HFFc6 (cell line): ENCODE measurements around the gene PREX1. TPM values are rescaled to one million over a fixed set of nuclear protein-coding genes. Genes with fewer than 3 reads are reported as not detected.

Experiments used
- DNase-seq: peaks from one replicate; pipeline ENCODE4 v3.0.0-alpha.2; 2018
- H3K27ac Mint-ChIP-seq: 2 replicates; pipeline ENCODE4 v1.8.0; 2020; ENCODE audit warnings: mild to moderate bottlenecking, mixed read lengths
- H3K27me3 Mint-ChIP-seq: 2 replicates; pipeline ENCODE4 v1.8.0; 2021; ENCODE audit warnings: mild to moderate bottlenecking, moderate library complexity, mixed read lengths; ENCODE audit not compliant: insufficient read depth
- H3K36me3 Mint-ChIP-seq: 2 replicates; pipeline ENCODE4 v1.8.0; 2021; ENCODE audit warnings: low read depth, mixed read lengths
- H3K4me1 Mint-ChIP-seq: 2 replicates; pipeline ENCODE4 v1.8.0; 2020; ENCODE audit warnings: low read depth, mixed read lengths
- H3K4me3 Mint-ChIP-seq: 2 replicates; pipeline ENCODE4 v1.8.0; 2020; ENCODE audit warnings: mild to moderate bottlenecking, moderate library complexity, mixed read lengths
- H3K9me3 Mint-ChIP-seq: 2 replicates; pipeline ENCODE4 v1.8.0; 2020; ENCODE audit warnings: mild to moderate bottlenecking, mixed read lengths
- total RNA-seq, 6 experiments: library from RNA; stranded (reverse); fragmentation: NEBNext Ultra II Directional; extraction: Animal tissue kit (Norgen Biotek cat#: 25700); gene quantifications; 2 replicates in 1 of 6; 3 replicates in 5 of 6; pipeline ENCODE4 v1.2.3, GENCODE V29; 2021
- TF ChIP-seq, protein P1 (sequence below): fragments of 200-600 bp; sonication (generic); IDR thresholded peaks from 2 replicates; pipeline ENCODE4 v1.5.0; 2021; ENCODE audit warnings: antibody characterized with exemption, mild to moderate bottlenecking

Gene PREX1
- total RNA-seq, 6 experiments from 2014 or later: 1.8 to 4.1 (median 2.8) TPM

DNA sequence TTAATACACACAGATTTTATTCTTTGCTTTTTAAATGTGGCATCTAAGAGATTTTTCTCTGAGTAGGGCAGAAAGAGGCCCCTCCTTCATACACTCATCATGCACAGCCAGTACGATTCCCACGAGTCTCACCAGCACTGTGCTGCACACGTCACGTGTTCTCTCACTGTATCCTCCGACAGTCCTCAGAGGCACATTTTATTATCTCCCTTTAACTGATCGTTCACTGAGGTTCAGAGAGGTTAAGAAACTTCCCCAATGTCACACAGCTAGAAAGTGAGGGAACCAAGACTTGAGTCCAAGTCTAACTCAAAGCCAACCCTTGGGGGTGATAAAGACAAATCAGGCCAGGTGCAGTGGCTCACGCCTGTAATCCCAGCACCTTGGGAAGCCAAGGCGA is 142.5 kb downstream of the PREX1 start:
- Mint-ChIP-seq H3K36me3 (no peaks in the 10 kb centered on the region), H3K4me3 (no peak overlapping the region), H3K27ac (no peak overlapping the region), H3K27me3 (peaks cover 3% of the 10 kb centered on the region), H3K4me1 (peaks cover 18% of the 10 kb centered on the region; the same call in 1 of the 2 replicates), H3K9me3 (no peaks in the 10 kb centered on the region)
- TF ChIP-seq, protein P1, sequence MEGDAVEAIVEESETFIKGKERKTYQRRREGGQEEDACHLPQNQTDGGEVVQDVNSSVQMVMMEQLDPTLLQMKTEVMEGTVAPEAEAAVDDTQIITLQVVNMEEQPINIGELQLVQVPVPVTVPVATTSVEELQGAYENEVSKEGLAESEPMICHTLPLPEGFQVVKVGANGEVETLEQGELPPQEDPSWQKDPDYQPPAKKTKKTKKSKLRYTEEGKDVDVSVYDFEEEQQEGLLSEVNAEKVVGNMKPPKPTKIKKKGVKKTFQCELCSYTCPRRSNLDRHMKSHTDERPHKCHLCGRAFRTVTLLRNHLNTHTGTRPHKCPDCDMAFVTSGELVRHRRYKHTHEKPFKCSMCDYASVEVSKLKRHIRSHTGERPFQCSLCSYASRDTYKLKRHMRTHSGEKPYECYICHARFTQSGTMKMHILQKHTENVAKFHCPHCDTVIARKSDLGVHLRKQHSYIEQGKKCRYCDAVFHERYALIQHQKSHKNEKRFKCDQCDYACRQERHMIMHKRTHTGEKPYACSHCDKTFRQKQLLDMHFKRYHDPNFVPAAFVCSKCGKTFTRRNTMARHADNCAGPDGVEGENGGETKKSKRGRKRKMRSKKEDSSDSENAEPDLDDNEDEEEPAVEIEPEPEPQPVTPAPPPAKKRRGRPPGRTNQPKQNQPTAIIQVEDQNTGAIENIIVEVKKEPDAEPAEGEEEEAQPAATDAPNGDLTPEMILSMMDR: no peak
- DNase-seq: no peak

DNA sequence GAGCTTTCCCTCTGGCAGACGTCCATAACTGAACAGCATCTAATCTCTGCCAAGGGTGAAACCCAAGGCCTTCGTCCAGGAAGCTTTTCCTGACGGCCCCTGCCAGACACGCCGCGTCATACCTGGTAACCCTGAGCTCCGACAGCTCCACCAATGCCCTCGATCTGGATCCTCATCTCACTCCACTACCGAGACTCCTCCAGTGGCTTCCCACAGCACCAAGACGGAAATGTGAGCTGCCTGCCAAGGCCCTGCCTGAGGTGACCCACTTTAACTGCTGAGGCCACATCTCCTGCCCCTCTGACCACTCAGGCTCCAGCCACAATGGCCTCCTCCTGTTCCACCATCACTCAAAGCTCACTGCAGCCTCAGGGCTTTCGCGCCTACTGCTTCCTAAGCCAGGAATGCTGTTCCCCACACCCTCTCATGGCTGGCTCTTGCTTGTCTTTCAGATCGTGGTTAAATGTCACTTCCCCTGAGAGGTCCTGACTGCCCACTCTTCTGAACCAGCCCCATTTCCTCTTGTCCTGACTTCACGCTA is 143.2 kb downstream of the PREX1 start:
- TF ChIP-seq, protein P1: no peak
- Mint-ChIP-seq H3K9me3 (no peaks in the 10 kb centered on the region), H3K27ac (no peak overlapping the region), H3K27me3 (peaks cover 3% of the 10 kb centered on the region), H3K36me3 (no peaks in the 10 kb centered on the region), H3K4me1 (peaks cover 18% of the 10 kb centered on the region; the same call in 1 of the 2 replicates), H3K4me3 (no peak overlapping the region)
- no peak for DNase-seq

DNA sequence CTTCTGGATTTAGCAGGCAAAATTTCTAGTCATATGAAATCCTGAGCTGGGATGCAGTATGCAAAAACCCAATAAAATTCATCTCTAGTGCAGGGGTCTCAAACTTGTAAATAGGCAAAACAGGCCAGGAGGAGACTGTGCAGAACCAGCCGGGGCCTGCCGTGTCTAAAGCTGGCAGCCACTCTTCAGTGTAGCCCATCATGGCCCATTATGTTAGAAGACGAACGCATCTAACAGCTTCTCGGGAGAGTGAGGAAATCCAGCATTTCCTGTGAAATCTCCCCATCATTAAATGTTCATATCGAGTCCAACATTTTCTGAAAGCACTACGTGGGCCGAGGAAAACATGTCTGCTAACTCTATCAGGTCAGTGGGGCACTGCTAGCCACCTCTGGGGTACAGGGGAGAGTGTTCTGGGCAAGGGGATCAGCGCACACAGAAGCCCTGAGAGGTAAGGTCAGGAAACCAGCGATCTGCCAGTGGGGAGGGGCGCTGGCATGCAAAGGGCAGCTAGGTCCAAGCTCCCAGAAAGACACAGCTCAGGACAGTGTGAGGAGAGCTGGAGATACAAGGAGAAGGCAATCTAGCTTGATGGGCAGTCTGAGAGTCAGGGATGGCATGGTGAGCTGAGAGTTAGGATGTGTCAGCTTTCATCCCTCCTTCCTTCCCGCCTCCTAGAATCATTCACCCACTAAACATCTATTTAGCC is 144.2 kb downstream of the PREX1 start:
- H3K36me3 Mint-ChIP-seq: no peaks in the 10 kb centered on the region
- H3K27ac Mint-ChIP-seq: 0 out of 2 replicates have a peak overlapping the region, but pooled peaks have one; percentile 22
- TF ChIP-seq, protein P1: no peak
- DNase-seq: no peak
- peaks cover 6% of the 10 kb centered on the region for H3K27me3 Mint-ChIP-seq
- no peaks in the 10 kb centered on the region for H3K9me3 Mint-ChIP-seq
- peaks cover 18% of the 10 kb centered on the region; the same call in 1 of the 2 replicates for H3K4me1 Mint-ChIP-seq
- no peak overlapping the region for H3K4me3 Mint-ChIP-seq

DNA sequence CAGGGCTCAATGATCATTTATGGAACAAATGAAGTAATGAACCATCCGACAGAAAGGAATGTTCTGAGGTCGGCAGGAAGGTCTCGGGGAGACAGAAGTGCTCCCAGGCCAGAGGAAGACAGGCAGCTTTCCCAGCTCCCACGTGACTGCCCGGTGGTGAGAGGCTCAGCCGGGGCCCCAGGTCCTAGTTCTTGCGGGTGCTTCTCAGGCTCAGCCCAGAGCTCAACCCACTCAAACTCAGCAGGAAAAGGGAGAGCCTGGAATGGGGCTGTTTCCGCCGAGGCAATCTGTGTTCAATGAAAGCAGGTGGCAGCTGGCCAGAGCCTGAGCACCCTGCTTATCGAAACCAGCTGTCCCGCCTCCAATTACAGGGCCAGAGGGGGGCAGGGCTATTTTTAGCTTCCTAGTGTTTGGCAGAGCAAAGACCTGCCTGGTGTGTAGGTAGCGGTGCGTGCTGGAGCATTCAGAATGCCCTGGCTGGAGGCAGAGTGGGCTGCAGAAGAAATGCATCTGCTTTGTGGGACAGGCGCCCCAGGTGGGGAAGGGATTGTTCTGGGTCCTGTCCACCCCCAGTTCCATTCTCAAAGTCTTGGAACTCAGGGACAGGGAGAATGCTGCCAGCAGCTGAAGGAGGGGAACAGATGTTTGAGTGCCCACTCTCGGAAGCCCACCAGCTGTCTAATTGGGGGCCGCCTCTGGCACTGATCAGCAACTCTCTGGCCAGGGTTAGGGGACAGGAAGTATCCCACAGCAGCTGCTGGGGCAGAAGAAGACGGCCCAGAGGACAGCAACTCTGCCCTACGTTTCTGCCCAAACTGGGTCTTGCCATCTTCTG is 145.1 kb downstream of the PREX1 start:
- peaks cover 6% of the 10 kb centered on the region for H3K27me3 Mint-ChIP-seq
- DNase-seq: peak; percentile 82
- H3K36me3 Mint-ChIP-seq: no peaks in the 10 kb centered on the region
- no peak overlapping the region for H3K27ac Mint-ChIP-seq
- no peak overlapping the region for H3K4me3 Mint-ChIP-seq
- TF ChIP-seq, protein P1: no peak
- H3K4me1 Mint-ChIP-seq: peaks cover 18% of the 10 kb centered on the region; the same call in 1 of the 2 replicates
- no peaks in the 10 kb centered on the region for H3K9me3 Mint-ChIP-seq

DNA sequence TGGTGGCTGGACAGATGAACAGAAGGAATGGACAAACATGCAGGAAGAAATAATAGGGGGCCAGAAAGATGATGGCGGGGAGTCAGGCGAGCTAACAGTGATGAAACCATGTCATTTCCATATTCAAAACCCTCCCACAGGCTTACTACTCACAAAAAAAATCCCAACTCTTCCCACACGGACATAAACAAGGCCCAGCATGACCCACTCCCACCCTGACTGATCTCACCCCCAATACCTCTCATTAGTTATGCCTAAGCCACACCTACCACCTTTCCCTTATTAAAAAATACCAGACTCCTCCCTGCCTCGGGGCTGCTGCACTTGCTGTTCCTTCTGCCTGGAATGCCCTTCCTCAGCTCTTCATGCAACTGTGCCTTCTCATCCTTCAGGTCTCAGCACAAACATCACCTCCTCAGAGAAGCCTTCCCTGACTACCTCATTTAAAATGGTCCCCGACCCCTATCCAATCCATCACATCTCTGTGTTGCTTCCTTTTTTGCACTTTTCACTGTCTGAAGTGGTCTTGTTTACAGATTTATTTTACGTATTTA is 145.8 kb downstream of the PREX1 start:
- Mint-ChIP-seq H3K4me3 (no peak overlapping the region), H3K27me3 (peaks cover 3% of the 10 kb centered on the region), H3K36me3 (no peaks in the 10 kb centered on the region), H3K9me3 (no peaks in the 10 kb centered on the region), H3K4me1 (peaks cover 18% of the 10 kb centered on the region; the same call in 1 of the 2 replicates), H3K27ac (no peak overlapping the region)
- DNase-seq: no peak
- TF ChIP-seq, protein P1: no peak
